Adrenal gland (tissue), 5 donors: ENCODE results near the gene ZC3H7A.
"Not testable (repeated sequence)": the region's sequence is repeated elsewhere in the genome, so short reads cannot be mapped to it uniquely, and the experiment has no call there.

ENCODE experiments used
- POLR2A ChIP-seq, 2 donors: fragments of 450-650 bp; IDR thresholded peaks; one replicate each; pipeline ENCODE4 v1.6.1; 2017; ENCODE audit warnings: antibody characterized with exemption in 2 of 2, mild to moderate bottlenecking in 2 of 2, moderate library complexity in 1 of 2
- TF ChIP-seq, protein P1 (sequence below), 6 experiments: fragments of 450-650 bp in 4 of 6; fragments of 200-600 bp in 2 of 6; sonication (generic) in 1 of 6; IDR thresholded peaks; 1 replicate in 5 of 6; 2 replicates in 1 of 6; pipeline versions ENCODE4 v1.5.1 to v1.8.0; 2016 to 2021; ENCODE audit warnings: antibody characterized with exemption in 6 of 6, mild to moderate bottlenecking in 2 of 6, moderate library complexity in 1 of 6
- donor health status: DM: no; HTN: no; CAD: no.

DNA sequence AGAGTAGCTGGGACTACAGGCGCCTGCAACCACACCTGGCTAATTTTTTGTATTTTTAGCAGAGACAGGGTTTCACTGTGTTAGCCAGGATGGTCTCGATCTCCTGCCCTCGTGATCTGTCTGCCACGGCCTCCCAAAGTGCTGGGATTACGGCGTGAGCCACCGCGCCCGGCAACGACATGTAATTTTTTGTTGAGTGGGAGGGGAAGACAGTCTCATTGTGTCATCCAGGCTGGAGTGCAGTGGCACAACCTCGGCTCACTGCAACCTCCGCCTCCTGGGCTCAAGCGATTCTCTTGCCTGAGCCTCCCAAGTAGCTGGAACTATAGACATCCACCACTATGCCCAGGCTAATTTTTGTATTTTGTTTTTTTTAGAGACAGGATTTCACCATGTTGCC lies 21.9 kb upstream of the ZC3H7A start:
- TF ChIP-seq, protein P1, sequence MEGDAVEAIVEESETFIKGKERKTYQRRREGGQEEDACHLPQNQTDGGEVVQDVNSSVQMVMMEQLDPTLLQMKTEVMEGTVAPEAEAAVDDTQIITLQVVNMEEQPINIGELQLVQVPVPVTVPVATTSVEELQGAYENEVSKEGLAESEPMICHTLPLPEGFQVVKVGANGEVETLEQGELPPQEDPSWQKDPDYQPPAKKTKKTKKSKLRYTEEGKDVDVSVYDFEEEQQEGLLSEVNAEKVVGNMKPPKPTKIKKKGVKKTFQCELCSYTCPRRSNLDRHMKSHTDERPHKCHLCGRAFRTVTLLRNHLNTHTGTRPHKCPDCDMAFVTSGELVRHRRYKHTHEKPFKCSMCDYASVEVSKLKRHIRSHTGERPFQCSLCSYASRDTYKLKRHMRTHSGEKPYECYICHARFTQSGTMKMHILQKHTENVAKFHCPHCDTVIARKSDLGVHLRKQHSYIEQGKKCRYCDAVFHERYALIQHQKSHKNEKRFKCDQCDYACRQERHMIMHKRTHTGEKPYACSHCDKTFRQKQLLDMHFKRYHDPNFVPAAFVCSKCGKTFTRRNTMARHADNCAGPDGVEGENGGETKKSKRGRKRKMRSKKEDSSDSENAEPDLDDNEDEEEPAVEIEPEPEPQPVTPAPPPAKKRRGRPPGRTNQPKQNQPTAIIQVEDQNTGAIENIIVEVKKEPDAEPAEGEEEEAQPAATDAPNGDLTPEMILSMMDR (IDR thresholded peaks at IDR 0.05): not testable (repeated sequence)
- not testable (repeated sequence) for TF ChIP-seq POLR2A (IDR thresholded peaks at IDR 0.05)
